Thyroid gland (tissue), 4 donors: ENCODE measurements around the gene MYO1D.

ENCODE experiments used
- POLR2A ChIP-seq, 2 donors: fragments of 450-650 bp; IDR thresholded peaks; one replicate each; pipeline ENCODE4 v1.6.1; 2017; ENCODE audit warnings: antibody characterized with exemption in 2 of 2, mild to moderate bottlenecking in 2 of 2, moderate library complexity in 1 of 2
- TF ChIP-seq, protein P1 (sequence below), 6 experiments: fragments of 200-600 bp in 3 of 6; fragments of 450-650 bp in 3 of 6; sonication (generic) in 3 of 6; IDR thresholded peaks; one replicate each; pipeline ENCODE4 v1.5.1; 2016 to 2019; ENCODE audit warnings: antibody characterized with exemption in 6 of 6, mild to moderate bottlenecking in 2 of 6, inconsistent platforms in 1 of 6, moderate library complexity in 1 of 6

DNA sequence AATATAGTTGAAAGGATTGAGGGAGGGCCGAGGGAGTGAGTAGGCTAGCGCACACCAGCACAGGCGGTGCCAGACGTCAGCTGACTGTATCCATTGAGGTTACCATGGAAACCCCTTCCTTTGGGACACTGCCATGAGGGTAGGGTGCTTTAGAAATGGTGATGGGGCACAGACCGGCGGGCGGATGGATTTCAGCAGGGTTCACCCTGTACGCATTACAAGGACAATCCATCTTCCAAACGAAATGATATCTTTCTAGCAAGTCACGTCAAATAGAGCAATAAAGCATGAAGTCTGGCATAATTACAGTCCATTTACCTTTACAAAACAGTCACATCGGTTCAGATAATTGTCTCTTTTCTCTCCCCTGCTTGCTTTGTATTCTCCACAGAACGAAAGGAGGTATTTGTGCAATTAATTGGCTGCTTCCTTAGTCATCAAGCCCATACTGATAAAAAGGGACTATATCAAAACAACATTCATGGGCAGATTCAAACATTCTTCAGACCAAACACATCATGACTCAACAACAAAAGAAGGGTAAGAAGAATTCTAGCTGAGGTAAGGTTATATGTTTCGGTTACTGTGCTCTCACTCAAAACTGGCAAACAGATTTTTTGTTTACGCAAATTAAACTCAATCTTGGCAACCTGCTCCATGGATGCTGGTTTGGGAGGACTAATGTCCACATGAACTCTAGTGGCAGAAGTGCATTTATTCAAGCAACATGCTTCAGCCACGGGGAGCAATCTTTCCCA lies 249.5 kb downstream of the MYO1D start:
- TF ChIP-seq, protein P1, sequence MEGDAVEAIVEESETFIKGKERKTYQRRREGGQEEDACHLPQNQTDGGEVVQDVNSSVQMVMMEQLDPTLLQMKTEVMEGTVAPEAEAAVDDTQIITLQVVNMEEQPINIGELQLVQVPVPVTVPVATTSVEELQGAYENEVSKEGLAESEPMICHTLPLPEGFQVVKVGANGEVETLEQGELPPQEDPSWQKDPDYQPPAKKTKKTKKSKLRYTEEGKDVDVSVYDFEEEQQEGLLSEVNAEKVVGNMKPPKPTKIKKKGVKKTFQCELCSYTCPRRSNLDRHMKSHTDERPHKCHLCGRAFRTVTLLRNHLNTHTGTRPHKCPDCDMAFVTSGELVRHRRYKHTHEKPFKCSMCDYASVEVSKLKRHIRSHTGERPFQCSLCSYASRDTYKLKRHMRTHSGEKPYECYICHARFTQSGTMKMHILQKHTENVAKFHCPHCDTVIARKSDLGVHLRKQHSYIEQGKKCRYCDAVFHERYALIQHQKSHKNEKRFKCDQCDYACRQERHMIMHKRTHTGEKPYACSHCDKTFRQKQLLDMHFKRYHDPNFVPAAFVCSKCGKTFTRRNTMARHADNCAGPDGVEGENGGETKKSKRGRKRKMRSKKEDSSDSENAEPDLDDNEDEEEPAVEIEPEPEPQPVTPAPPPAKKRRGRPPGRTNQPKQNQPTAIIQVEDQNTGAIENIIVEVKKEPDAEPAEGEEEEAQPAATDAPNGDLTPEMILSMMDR (IDR thresholded peaks at IDR 0.05), result no peak
- TF ChIP-seq POLR2A (IDR thresholded peaks at IDR 0.05), result no peak
